Gastrocnemius medialis (tissue), 4 donors: ENCODE measurements around the gene ZNF121. TPM values are rescaled to one million over a fixed set of nuclear protein-coding genes. Genes with fewer than 3 reads are reported as not detected.

Source experiments
- ATAC-seq, 2 donors: fragments of 150-250 bp; one replicate each; pipeline ENCODE4 v1.9.1; 2016
- DNase-seq, 2 donors: peaks; one replicate each; pipeline ENCODE4 v3.0.0-alpha.2; 2019
- H3K27ac ChIP-seq, 4 donors: fragments of 200-600 bp; sonication (generic); 1 replicate in 1 of 4; 2 replicates in 3 of 4; pipeline ENCODE4 v1.5.1; 2016 to 2018; ENCODE audit warnings: mild to moderate bottlenecking in 2 of 4, moderate library complexity in 1 of 4
- H3K27me3 ChIP-seq, 3 donors: fragments of 200-600 bp; sonication (generic) in 2 of 3; 1 replicate in 1 of 3; 2 replicates in 2 of 3; pipeline versions ENCODE4 v1.5.1 to v1.6.0; 2016 to 2019; ENCODE audit warnings: mild to moderate bottlenecking in 1 of 3, moderate library complexity in 1 of 3
- H3K36me3 ChIP-seq, 2 donors: fragments of 200-600 bp; sonication (generic) in 1 of 2; one replicate each; pipeline ENCODE4 v1.5.1; 2017 to 2018
- H3K4me1 ChIP-seq, 2 donors: fragments of 200-600 bp; sonication (generic) in 1 of 2; one replicate each; pipeline ENCODE4 v1.5.1; 2016 to 2017; ENCODE audit warnings: mild to moderate bottlenecking in 2 of 2
- H3K4me3 ChIP-seq, 4 donors: fragments of 200-600 bp; sonication (generic) in 3 of 4; 1 replicate in 1 of 4; 2 replicates in 3 of 4; pipeline ENCODE4 v1.5.1; 2016 to 2019; ENCODE audit warnings: mild to moderate bottlenecking in 2 of 4
- H3K9me3 ChIP-seq, 3 donors: fragments of 200-600 bp; sonication (generic) in 2 of 3; 1 replicate in 1 of 3; 2 replicates in 2 of 3; pipeline ENCODE4 v1.5.1; 2016 to 2019
- CTCF ChIP-seq, 5 experiments: fragments of 450-650 bp in 3 of 5; fragments of 200-600 bp in 2 of 5; sonication (generic) in 2 of 5; IDR thresholded peaks in 4 of 5; conservative IDR thresholded peaks in 1 of 5; 1 replicate in 4 of 5; 2 replicates in 1 of 5; pipeline ENCODE4 v1.5.1; 2016 to 2019; ENCODE audit warnings: antibody characterized with exemption in 5 of 5, mild to moderate bottlenecking in 3 of 5, moderate library complexity in 3 of 5
- POLR2A ChIP-seq, 2 donors: fragments of 450-650 bp; IDR thresholded peaks; one replicate each; pipeline ENCODE4 v1.6.1; 2017; ENCODE audit warnings: antibody characterized with exemption in 2 of 2, mild to moderate bottlenecking in 2 of 2, moderate library complexity in 2 of 2
- in situ Hi-C, 4 donors: fragments of 200-750 bp; cut with MboI; loops; one replicate each; pipeline versions ENCODE4 v1.15.0 to v1.8.0; 2017; ENCODE audit warnings: low sequenced_read_pairs in 4 of 4
- intact Hi-C: fragments of 100-400 bp; cut with DNase I; formaldehyde crosslinking; loops from one replicate; pipeline ENCODE4 v1.15.1; 2023; ENCODE audit warnings: low total_unique reads
- total RNA-seq, 4 donors: library from RNA; depleted of rRNA; stranded (reverse); fragments of >200 nt; gene quantifications; one replicate each; pipeline versions ENCODE4 v1.1.0 to v1.2.3, GENCODE V29; 2016

The ZNF121 gene
- total RNA-seq, 4 donors from 2014 or later, result 11.2 to 21.9 (median 14.6) TPM

- Histone ChIP-seq H3K4me3 (peak overlapping the region in 1 of 4 donors; percentile 24), H3K9me3 (peaks cover 38 to 76% (median 48%) of the 10 kb centered on the region in 3 donors), H3K4me1 (no peaks in the 10 kb centered on the region), H3K27me3 (no peaks in the 10 kb centered on the region), H3K27ac (no peak overlapping the region), H3K36me3 (peaks cover 34 to 56% of the 10 kb centered on the region in 2 donors)
- intact Hi-C loops (no loop called here), in situ Hi-C loops (no loop called here)
- DNase-seq, result no peak
- ATAC-seq, result no peak
- no peak for TF ChIP-seq CTCF (IDR thresholded peaks at IDR 0.05 in 4 of 5, conservative IDR thresholded peaks at IDR 0.05 in 1 of 5)
- TF ChIP-seq POLR2A (IDR thresholded peaks at IDR 0.05), result no peak
Observed at GRCh38 chr19:9523885-9524474, 60.3 kb downstream of the ZNF121 start.

Other genes starting within 250 kb of the ZNF121 start
- under 1 TPM; 0.19 to 0.56 (median 0.34) TPM for gene ZNF177, start 221.5 kb downstream of the ZNF121 start, total RNA-seq
- 1 to 10 TPM; 3.7 to 7.0 (median 5.3) TPM for gene ZNF266, start 148.9 kb downstream of the ZNF121 start, total RNA-seq
- gene ZNF560, start 85.9 kb downstream of the ZNF121 start, total RNA-seq, result under 1 TPM in 1 of 4 donors, not detected in 3; 0.20 TPM
- gene ZNF426, start 45.9 kb downstream of the ZNF121 start, total RNA-seq, result 1 to 10 TPM; 3.2 to 4.8 (median 3.8) TPM
- 10 to 100 TPM in 3 of 4 donors, 1 to 10 TPM in 1; 8.7 to 17.5 (median 14.4) TPM for gene ZNF561, start 36.7 kb upstream of the ZNF121 start, total RNA-seq
- 1 to 10 TPM; 3.0 to 8.1 (median 6.6) TPM for gene ZNF562, start 90.6 kb upstream of the ZNF121 start, total RNA-seq
- 1 to 10 TPM in 3 of 4 donors, under 1 TPM in 1; 0.63 to 5.0 (median 2.1) TPM for gene ZNF846, start 184.2 kb upstream of the ZNF121 start, total RNA-seq
- gene FBXL12, start 234.6 kb upstream of the ZNF121 start, total RNA-seq, result 10 to 100 TPM in 3 of 4 donors, 1 to 10 TPM in 1; 7.6 to 28.4 (median 15.1) TPM
- gene UBL5, start 243.4 kb upstream of the ZNF121 start, total RNA-seq, result 100 to 1,000 TPM; 388 to 612 (median 544) TPM